ENCODE data around the gene CARS2.
"Not testable (repeated sequence)": the region's sequence is repeated elsewhere in the genome, so short reads cannot be mapped to it uniquely, and the experiment has no call there.

DNA sequence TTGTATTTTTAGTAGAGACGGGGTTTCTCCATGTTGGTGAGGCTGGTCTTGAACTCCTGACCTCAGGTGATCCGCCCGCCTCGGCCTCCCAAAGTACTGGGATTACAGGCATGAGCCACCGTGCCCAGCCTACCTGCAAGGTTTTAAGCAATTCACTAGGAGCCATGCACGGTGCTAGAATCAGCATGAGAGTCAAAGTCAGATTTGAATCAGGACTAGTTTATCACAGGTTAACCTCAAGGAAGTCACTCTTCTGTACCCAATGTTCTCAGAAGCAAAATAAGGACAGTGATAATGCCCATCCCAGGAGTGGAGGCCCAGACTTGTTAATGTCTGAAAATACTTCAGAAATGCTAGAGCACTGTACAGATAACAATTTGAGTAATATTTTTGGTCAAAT is 20.2 kb upstream of the CARS2 start:
- not testable (repeated sequence) for TF ChIP-seq POLR2A, CTCF (IDR thresholded peaks at IDR 0.05)
